ENCODE results near the gene SAYSD1.

DNA sequence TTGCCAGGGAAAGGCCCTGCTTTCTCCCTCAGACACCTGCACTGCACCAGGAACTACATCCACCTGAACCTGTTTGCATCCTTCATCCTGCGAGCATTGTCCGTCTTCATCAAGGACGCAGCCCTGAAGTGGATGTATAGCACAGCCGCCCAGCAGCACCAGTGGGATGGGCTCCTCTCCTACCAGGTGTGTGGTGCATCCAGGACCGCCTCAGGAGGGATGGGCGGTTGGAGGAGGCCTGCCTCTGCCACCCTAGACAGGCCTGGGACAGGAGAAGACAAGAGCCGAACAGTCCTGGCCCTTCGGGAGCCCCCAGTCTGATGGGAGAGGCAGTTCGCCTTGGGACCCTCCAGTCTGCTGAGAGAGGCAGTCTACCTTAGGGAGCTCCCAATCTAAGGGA lies 42.2 kb downstream of the SAYSD1 start:
- TF ChIP-seq, protein P1, sequence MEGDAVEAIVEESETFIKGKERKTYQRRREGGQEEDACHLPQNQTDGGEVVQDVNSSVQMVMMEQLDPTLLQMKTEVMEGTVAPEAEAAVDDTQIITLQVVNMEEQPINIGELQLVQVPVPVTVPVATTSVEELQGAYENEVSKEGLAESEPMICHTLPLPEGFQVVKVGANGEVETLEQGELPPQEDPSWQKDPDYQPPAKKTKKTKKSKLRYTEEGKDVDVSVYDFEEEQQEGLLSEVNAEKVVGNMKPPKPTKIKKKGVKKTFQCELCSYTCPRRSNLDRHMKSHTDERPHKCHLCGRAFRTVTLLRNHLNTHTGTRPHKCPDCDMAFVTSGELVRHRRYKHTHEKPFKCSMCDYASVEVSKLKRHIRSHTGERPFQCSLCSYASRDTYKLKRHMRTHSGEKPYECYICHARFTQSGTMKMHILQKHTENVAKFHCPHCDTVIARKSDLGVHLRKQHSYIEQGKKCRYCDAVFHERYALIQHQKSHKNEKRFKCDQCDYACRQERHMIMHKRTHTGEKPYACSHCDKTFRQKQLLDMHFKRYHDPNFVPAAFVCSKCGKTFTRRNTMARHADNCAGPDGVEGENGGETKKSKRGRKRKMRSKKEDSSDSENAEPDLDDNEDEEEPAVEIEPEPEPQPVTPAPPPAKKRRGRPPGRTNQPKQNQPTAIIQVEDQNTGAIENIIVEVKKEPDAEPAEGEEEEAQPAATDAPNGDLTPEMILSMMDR (IDR thresholded peaks at IDR 0.05; ENCODE audit: low read length), result no peak
- TF ChIP-seq EZH2phosphoT487 (IDR thresholded peaks at IDR 0.05; ENCODE audit: low read length), result no peak
